GM23338 (cell line): Measurements from ENCODE around the gene AP3M1.

ENCODE experiments used
- CREB1 ChIP-seq: fragments of 250-450 bp; sonication (Bioruptor Pico); IDR thresholded peaks from 2 replicates; pipeline ENCODE4 v1.5.0; 2020; ENCODE audit warnings: low read depth, mild to moderate bottlenecking, moderate library complexity
- ETS1 ChIP-seq: IDR thresholded peaks from 2 replicates; pipeline ENCODE4 v1.6.1; 2016; ENCODE audit warnings: antibody characterized with exemption
- EZH2 ChIP-seq: fragments of 200-600 bp; sonication (generic); IDR thresholded peaks from one replicate; pipeline ENCODE4 v1.8.0; 2017; ENCODE audit warnings: antibody characterized with exemption, mild to moderate bottlenecking, low read depth; ENCODE audit not compliant: unreplicated experiment
- EZH2phosphoT487 ChIP-seq: fragments of 200-600 bp; sonication (generic); IDR thresholded peaks from one replicate; pipeline ENCODE4 v1.8.1; 2018; ENCODE audit warnings: antibody characterized with exemption; ENCODE audit not compliant: unreplicated experiment
- JUNB ChIP-seq: IDR thresholded peaks from one replicate; pipeline ENCODE4 v1.6.1; 2016; ENCODE audit warnings: antibody characterized with exemption; ENCODE audit not compliant: unreplicated experiment
- NANOG ChIP-seq: IDR thresholded peaks from 2 replicates; pipeline ENCODE4 v1.6.1; 2016; ENCODE audit warnings: antibody characterized with exemption, borderline replicate concordance
- POLR2AphosphoS5 ChIP-seq: IDR thresholded peaks from 2 replicates; pipeline ENCODE4 v1.6.1; 2016; ENCODE audit warnings: antibody characterized with exemption, low read depth
- STAT1 ChIP-seq: IDR thresholded peaks from one replicate; pipeline ENCODE4 v1.6.1; 2016; ENCODE audit warnings: antibody characterized with exemption; ENCODE audit not compliant: unreplicated experiment
- ZNF114 ChIP-seq: fragments of 250-450 bp; sonication (Bioruptor Pico); IDR thresholded peaks from 2 replicates; pipeline ENCODE4 v1.5.0; 2020; ENCODE audit warnings: mild to moderate bottlenecking, moderate library complexity
- ZNF331 ChIP-seq: fragments of 250-450 bp; sonication (Bioruptor Pico); IDR thresholded peaks from 2 replicates; pipeline ENCODE4 v1.5.0; 2020; ENCODE audit warnings: low read depth, mild to moderate bottlenecking, moderate library complexity
- TF ChIP-seq, protein P1 (sequence below), 2 experiments: fragments of 200-600 bp in 1 of 2; sonication (generic) in 1 of 2; conservative IDR thresholded peaks; 2 replicates each; pipeline versions ENCODE4 v1.5.1 to v1.6.1; 2016 to 2017; ENCODE audit warnings: antibody characterized with exemption in 2 of 2, low read depth in 2 of 2, mild to moderate bottlenecking in 2 of 2, moderate library complexity in 1 of 2
- TF ChIP-seq, protein P2 (sequence below): IDR thresholded peaks from one replicate; pipeline ENCODE4 v1.6.1; 2018; ENCODE audit warnings: antibody characterized with exemption; ENCODE audit not compliant: unreplicated experiment
- TF ChIP-seq, protein P3 (sequence below): fragments of 250-450 bp; sonication (Bioruptor Pico); IDR thresholded peaks from 2 replicates; pipeline ENCODE4 v1.5.0; 2020; ENCODE audit warnings: mild to moderate bottlenecking, moderate library complexity

- no peak for TF ChIP-seq EZH2
- TF ChIP-seq POLR2AphosphoS5 = no peak
- TF ChIP-seq, protein P1, sequence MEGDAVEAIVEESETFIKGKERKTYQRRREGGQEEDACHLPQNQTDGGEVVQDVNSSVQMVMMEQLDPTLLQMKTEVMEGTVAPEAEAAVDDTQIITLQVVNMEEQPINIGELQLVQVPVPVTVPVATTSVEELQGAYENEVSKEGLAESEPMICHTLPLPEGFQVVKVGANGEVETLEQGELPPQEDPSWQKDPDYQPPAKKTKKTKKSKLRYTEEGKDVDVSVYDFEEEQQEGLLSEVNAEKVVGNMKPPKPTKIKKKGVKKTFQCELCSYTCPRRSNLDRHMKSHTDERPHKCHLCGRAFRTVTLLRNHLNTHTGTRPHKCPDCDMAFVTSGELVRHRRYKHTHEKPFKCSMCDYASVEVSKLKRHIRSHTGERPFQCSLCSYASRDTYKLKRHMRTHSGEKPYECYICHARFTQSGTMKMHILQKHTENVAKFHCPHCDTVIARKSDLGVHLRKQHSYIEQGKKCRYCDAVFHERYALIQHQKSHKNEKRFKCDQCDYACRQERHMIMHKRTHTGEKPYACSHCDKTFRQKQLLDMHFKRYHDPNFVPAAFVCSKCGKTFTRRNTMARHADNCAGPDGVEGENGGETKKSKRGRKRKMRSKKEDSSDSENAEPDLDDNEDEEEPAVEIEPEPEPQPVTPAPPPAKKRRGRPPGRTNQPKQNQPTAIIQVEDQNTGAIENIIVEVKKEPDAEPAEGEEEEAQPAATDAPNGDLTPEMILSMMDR (conservative IDR thresholded peaks at IDR 0.05; ENCODE audit: low read depth in 2 of 2) = no peak
- no peak for TF ChIP-seq EZH2phosphoT487
- TF ChIP-seq CREB1 (CRISPR knock-in tag) = no peak
- no peak for TF ChIP-seq STAT1
- TF ChIP-seq, protein P2, sequence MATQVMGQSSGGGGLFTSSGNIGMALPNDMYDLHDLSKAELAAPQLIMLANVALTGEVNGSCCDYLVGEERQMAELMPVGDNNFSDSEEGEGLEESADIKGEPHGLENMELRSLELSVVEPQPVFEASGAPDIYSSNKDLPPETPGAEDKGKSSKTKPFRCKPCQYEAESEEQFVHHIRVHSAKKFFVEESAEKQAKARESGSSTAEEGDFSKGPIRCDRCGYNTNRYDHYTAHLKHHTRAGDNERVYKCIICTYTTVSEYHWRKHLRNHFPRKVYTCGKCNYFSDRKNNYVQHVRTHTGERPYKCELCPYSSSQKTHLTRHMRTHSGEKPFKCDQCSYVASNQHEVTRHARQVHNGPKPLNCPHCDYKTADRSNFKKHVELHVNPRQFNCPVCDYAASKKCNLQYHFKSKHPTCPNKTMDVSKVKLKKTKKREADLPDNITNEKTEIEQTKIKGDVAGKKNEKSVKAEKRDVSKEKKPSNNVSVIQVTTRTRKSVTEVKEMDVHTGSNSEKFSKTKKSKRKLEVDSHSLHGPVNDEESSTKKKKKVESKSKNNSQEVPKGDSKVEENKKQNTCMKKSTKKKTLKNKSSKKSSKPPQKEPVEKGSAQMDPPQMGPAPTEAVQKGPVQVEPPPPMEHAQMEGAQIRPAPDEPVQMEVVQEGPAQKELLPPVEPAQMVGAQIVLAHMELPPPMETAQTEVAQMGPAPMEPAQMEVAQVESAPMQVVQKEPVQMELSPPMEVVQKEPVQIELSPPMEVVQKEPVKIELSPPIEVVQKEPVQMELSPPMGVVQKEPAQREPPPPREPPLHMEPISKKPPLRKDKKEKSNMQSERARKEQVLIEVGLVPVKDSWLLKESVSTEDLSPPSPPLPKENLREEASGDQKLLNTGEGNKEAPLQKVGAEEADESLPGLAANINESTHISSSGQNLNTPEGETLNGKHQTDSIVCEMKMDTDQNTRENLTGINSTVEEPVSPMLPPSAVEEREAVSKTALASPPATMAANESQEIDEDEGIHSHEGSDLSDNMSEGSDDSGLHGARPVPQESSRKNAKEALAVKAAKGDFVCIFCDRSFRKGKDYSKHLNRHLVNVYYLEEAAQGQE = no peak
- no peak for TF ChIP-seq ETS1
- TF ChIP-seq, protein P3, sequence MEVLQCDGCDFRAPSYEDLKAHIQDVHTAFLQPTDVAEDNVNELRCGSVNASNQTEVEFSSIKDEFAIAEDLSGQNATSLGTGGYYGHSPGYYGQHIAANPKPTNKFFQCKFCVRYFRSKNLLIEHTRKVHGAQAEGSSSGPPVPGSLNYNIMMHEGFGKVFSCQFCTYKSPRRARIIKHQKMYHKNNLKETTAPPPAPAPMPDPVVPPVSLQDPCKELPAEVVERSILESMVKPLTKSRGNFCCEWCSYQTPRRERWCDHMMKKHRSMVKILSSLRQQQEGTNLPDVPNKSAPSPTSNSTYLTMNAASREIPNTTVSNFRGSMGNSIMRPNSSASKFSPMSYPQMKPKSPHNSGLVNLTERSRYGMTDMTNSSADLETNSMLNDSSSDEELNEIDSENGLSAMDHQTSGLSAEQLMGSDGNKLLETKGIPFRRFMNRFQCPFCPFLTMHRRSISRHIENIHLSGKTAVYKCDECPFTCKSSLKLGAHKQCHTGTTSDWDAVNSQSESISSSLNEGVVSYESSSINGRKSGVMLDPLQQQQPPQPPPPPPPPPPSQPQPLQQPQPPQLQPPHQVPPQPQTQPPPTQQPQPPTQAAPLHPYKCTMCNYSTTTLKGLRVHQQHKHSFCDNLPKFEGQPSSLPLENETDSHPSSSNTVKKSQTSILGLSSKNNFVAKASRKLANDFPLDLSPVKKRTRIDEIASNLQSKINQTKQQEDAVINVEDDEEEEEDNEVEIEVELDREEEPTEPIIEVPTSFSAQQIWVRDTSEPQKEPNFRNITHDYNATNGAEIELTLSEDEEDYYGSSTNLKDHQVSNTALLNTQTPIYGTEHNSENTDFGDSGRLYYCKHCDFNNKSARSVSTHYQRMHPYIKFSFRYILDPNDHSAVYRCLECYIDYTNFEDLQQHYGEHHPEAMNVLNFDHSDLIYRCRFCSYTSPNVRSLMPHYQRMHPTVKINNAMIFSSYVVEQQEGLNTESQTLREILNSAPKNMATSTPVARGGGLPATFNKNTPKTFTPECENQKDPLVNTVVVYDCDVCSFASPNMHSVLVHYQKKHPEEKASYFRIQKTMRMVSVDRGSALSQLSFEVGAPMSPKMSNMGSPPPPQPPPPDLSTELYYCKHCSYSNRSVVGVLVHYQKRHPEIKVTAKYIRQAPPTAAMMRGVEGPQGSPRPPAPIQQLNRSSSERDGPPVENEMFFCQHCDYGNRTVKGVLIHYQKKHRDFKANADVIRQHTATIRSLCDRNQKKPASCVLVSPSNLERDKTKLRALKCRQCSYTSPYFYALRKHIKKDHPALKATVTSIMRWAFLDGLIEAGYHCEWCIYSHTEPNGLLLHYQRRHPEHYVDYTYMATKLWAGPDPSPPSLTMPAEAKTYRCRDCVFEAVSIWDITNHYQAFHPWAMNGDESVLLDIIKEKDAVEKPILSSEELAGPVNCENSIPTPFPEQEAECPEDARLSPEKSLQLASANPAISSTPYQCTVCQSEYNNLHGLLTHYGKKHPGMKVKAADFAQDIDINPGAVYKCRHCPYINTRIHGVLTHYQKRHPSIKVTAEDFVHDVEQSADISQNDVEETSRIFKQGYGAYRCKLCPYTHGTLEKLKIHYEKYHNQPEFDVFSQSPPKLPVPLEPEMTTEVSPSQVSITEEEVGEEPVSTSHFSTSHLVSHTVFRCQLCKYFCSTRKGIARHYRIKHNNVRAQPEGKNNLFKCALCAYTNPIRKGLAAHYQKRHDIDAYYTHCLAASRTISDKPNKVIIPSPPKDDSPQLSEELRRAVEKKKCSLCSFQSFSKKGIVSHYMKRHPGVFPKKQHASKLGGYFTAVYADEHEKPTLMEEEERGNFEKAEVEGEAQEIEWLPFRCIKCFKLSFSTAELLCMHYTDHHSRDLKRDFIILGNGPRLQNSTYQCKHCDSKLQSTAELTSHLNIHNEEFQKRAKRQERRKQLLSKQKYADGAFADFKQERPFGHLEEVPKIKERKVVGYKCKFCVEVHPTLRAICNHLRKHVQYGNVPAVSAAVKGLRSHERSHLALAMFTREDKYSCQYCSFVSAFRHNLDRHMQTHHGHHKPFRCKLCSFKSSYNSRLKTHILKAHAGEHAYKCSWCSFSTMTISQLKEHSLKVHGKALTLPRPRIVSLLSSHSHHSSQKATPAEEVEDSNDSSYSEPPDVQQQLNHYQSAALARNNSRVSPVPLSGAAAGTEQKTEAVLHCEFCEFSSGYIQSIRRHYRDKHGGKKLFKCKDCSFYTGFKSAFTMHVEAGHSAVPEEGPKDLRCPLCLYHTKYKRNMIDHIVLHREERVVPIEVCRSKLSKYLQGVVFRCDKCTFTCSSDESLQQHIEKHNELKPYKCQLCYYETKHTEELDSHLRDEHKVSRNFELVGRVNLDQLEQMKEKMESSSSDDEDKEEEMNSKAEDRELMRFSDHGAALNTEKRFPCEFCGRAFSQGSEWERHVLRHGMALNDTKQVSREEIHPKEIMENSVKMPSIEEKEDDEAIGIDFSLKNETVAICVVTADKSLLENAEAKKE (CRISPR knock-in tag) = no peak
- no peak for TF ChIP-seq JUNB
- no peak for TF ChIP-seq ZNF331 (CRISPR knock-in tag)
- TF ChIP-seq ZNF114 (CRISPR knock-in tag) = no peak
- TF ChIP-seq NANOG = no peak
Observed at GRCh38 chr10:74096777-74097176, 53.9 kb downstream of the AP3M1 start.
